K562 (cell line): ENCODE measurements around the gene SRGN. TPM values are rescaled to one million over a fixed set of nuclear protein-coding genes. Genes with fewer than 3 reads are reported as not detected.
A peak's percentile ranks its signal among the peaks of the same experiment; 100 is the strongest.

Experiments
- C11orf30 ChIP-seq: fragments of 450-650 bp; IDR thresholded peaks from 2 replicates; pipeline ENCODE4 v1.6.1; 2016; ENCODE audit warnings: low read depth, mild to moderate bottlenecking
- EGR1 ChIP-seq: fragments of 450-650 bp; conservative IDR thresholded peaks from 2 replicates; pipeline ENCODE4 v1.6.1; 2017; ENCODE audit warnings: mild to moderate bottlenecking
- EP300 ChIP-seq: IDR thresholded peaks from 2 replicates; pipeline ENCODE4 v1.6.1; 2012; ENCODE audit warnings: low read length, improper control_type of control experiment
- HIVEP1 ChIP-seq: fragments of 250-450 bp; sonication (Bioruptor Pico); IDR thresholded peaks from 2 replicates; pipeline ENCODE4 v1.4.0; 2020; ENCODE audit warnings: mild to moderate bottlenecking
- LEF1 ChIP-seq: fragments of 450-650 bp; IDR thresholded peaks from 2 replicates; pipeline ENCODE4 v1.6.1; 2016; ENCODE audit warnings: mild to moderate bottlenecking
- MAFG ChIP-seq: fragments of 450-650 bp; conservative IDR thresholded peaks from 2 replicates; pipeline ENCODE4 v1.6.1; 2016; ENCODE audit warnings: missing genetic modification characterization, missing compliant biosample characterization
- SIRT6 ChIP-seq: IDR thresholded peaks from one replicate; pipeline ENCODE4 v1.6.1; 2012; ENCODE audit warnings: low read depth, mild to moderate bottlenecking, control low read depth, inconsistent platforms, low read length, moderate library complexity
- TFAM ChIP-seq: fragments of 250-450 bp; sonication (Bioruptor Pico); conservative IDR thresholded peaks from 2 replicates; pipeline ENCODE4 v1.5.0; 2021; ENCODE audit warnings: mild to moderate bottlenecking, moderate library complexity
- ZNF311 ChIP-seq: fragments of 250-450 bp; sonication (Bioruptor Pico); IDR thresholded peaks from 2 replicates; pipeline ENCODE4 v1.4.0; 2020; ENCODE audit warnings: mild to moderate bottlenecking, moderate library complexity
- ZSCAN32 ChIP-seq: fragments of 450-650 bp; formaldehyde crosslinking; IDR thresholded peaks from 2 replicates; pipeline ENCODE4 v1.4.0; 2020; ENCODE audit warnings: mild to moderate bottlenecking, moderate library complexity
- polyA plus RNA-seq, 8 experiments: library from polyadenylated mRNA; depleted of rRNA in 4 of 8; stranded (reverse) in 5 of 8; unstranded in 3 of 8; fragments of >200 nt; fragmentation: Nextera tagmentation in 2 of 8; fragmentation: Illumina TruSeq in 1 of 8; extraction: Ambion mirVana in 2 of 8; extraction: Trizol in 1 of 8; gene quantifications; 2 replicates each; pipeline versions ENCODE4 v1.2.1 to v1.2.3, GENCODE V29; 2011 to 2014; ENCODE audit warnings: inconsistent platforms in 1 of 8, missing spikeins in 1 of 8
- total RNA-seq, 7 experiments: library from RNA; depleted of rRNA in 6 of 7; stranded (reverse); fragments of >200 nt in 6 of 7; fragmentation: Illumina TruSeq in 2 of 7; extraction: Trizol in 2 of 7; gene quantifications; 2 replicates each; pipeline versions ENCODE4 v1.2.1 to v1.2.3, GENCODE V29; 2011 to 2021; ENCODE audit warnings: low replicate concordance in 1 of 7
- TF ChIP-seq, protein P1 (sequence below): fragments of 450-650 bp; IDR thresholded peaks from 2 replicates; pipeline ENCODE4 v1.6.1; 2016; ENCODE audit warnings: mild to moderate bottlenecking, moderate library complexity

Gene SRGN
- total and polyA plus RNA-seq, 9 of the 15 experiments (the other 6 are each of a cell fraction or from before 2014, with no cell fraction given) = 136 to 304 (median 180) TPM

- TF ChIP-seq, protein P1, sequence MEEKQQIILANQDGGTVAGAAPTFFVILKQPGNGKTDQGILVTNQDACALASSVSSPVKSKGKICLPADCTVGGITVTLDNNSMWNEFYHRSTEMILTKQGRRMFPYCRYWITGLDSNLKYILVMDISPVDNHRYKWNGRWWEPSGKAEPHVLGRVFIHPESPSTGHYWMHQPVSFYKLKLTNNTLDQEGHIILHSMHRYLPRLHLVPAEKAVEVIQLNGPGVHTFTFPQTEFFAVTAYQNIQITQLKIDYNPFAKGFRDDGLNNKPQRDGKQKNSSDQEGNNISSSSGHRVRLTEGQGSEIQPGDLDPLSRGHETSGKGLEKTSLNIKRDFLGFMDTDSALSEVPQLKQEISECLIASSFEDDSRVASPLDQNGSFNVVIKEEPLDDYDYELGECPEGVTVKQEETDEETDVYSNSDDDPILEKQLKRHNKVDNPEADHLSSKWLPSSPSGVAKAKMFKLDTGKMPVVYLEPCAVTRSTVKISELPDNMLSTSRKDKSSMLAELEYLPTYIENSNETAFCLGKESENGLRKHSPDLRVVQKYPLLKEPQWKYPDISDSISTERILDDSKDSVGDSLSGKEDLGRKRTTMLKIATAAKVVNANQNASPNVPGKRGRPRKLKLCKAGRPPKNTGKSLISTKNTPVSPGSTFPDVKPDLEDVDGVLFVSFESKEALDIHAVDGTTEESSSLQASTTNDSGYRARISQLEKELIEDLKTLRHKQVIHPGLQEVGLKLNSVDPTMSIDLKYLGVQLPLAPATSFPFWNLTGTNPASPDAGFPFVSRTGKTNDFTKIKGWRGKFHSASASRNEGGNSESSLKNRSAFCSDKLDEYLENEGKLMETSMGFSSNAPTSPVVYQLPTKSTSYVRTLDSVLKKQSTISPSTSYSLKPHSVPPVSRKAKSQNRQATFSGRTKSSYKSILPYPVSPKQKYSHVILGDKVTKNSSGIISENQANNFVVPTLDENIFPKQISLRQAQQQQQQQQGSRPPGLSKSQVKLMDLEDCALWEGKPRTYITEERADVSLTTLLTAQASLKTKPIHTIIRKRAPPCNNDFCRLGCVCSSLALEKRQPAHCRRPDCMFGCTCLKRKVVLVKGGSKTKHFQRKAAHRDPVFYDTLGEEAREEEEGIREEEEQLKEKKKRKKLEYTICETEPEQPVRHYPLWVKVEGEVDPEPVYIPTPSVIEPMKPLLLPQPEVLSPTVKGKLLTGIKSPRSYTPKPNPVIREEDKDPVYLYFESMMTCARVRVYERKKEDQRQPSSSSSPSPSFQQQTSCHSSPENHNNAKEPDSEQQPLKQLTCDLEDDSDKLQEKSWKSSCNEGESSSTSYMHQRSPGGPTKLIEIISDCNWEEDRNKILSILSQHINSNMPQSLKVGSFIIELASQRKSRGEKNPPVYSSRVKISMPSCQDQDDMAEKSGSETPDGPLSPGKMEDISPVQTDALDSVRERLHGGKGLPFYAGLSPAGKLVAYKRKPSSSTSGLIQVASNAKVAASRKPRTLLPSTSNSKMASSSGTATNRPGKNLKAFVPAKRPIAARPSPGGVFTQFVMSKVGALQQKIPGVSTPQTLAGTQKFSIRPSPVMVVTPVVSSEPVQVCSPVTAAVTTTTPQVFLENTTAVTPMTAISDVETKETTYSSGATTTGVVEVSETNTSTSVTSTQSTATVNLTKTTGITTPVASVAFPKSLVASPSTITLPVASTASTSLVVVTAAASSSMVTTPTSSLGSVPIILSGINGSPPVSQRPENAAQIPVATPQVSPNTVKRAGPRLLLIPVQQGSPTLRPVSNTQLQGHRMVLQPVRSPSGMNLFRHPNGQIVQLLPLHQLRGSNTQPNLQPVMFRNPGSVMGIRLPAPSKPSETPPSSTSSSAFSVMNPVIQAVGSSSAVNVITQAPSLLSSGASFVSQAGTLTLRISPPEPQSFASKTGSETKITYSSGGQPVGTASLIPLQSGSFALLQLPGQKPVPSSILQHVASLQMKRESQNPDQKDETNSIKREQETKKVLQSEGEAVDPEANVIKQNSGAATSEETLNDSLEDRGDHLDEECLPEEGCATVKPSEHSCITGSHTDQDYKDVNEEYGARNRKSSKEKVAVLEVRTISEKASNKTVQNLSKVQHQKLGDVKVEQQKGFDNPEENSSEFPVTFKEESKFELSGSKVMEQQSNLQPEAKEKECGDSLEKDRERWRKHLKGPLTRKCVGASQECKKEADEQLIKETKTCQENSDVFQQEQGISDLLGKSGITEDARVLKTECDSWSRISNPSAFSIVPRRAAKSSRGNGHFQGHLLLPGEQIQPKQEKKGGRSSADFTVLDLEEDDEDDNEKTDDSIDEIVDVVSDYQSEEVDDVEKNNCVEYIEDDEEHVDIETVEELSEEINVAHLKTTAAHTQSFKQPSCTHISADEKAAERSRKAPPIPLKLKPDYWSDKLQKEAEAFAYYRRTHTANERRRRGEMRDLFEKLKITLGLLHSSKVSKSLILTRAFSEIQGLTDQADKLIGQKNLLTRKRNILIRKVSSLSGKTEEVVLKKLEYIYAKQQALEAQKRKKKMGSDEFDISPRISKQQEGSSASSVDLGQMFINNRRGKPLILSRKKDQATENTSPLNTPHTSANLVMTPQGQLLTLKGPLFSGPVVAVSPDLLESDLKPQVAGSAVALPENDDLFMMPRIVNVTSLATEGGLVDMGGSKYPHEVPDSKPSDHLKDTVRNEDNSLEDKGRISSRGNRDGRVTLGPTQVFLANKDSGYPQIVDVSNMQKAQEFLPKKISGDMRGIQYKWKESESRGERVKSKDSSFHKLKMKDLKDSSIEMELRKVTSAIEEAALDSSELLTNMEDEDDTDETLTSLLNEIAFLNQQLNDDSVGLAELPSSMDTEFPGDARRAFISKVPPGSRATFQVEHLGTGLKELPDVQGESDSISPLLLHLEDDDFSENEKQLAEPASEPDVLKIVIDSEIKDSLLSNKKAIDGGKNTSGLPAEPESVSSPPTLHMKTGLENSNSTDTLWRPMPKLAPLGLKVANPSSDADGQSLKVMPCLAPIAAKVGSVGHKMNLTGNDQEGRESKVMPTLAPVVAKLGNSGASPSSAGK = 0 out of 2 replicates have a peak, but pooled peaks have one; percentile 21
- peak; percentile 54; the same call in 1 of the 2 replicates for TF ChIP-seq C11orf30
- no peak for TF ChIP-seq HIVEP1 (CRISPR knock-in tag)
- TF ChIP-seq TFAM (CRISPR knock-in tag) = no peak
- TF ChIP-seq SIRT6 = no peak
- no peak for TF ChIP-seq LEF1
- no peak for TF ChIP-seq EGR1
- TF ChIP-seq ZNF311 (CRISPR knock-in tag) = 0 out of 2 replicates have a peak, but pooled peaks have one; percentile 29
- TF ChIP-seq MAFG (tag) = peak; percentile 27; the same call in 1 of the 2 replicates
- 0 out of 2 replicates have a peak, but pooled peaks have one; percentile 11 for TF ChIP-seq EP300
- TF ChIP-seq ZSCAN32 (CRISPR knock-in tag) = no peak
These were observed 58.9 kb downstream of the SRGN start (continued) for GRCh38 chr10:69146759-69147158.
